Activated CD8-positive, alpha-beta memory T cell treated with anti-CD3 and anti-CD28 coated beads for 48 hours (primary cell): ENCODE results near the gene CALB2.
"Not testable (repeated sequence)": the region's sequence is repeated elsewhere in the genome, so short reads cannot be mapped to it uniquely, and the experiment has no call there.

Experiments used
- DNase-seq, 3 experiments: peaks; one replicate each; pipeline ENCODE4 v3.0.0-alpha.2; 2020; ENCODE audit warnings: low read depth in 2 of 3, low spot score in 2 of 3

The CALB2 gene

DNA sequence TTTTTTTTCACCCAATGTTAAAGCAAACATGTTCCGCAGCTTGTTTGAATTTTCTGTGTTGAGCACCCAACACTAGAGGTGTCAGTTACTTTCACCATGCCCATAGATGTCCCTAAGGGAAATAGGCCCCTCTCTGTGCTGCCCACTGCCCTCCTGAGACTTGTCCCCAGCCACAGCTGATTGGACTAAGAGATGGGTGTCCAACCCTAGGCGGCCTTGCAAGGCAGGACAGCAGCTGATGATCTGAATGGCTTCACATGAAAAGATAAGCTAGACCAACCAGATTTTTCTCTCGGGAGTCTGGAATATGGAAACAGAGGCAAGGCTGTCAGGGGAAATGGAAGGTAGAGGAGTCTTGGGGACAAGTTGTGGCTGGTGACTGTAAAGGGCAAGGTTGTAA, 6.1 kb upstream of the CALB2 start:
- DNase-seq: no peak

DNA sequence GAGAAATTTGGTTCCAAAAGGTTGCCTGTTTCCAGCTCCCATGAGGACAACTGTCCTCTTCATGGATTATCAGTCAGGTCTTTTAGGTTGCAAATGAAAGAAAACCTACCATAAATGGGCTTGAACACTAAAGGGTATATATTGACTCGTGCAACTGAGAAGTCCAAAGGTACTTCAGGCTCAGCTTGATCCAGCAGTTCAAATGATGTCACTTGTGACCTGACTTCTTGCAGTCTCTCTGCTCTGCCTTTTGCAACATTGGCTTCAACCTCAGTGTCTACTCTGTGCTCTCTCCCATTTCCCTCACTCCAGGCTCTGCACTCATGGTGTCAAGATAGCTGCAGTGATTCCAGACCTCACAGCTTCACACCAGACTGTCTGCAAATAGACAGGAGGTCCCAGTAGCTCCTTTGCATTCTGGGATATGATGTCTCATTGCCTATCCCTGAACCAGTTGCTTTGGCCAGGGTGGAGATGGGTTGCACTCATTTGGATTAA, 5.5 kb upstream of the CALB2 start:
- no peak for DNase-seq

DNA sequence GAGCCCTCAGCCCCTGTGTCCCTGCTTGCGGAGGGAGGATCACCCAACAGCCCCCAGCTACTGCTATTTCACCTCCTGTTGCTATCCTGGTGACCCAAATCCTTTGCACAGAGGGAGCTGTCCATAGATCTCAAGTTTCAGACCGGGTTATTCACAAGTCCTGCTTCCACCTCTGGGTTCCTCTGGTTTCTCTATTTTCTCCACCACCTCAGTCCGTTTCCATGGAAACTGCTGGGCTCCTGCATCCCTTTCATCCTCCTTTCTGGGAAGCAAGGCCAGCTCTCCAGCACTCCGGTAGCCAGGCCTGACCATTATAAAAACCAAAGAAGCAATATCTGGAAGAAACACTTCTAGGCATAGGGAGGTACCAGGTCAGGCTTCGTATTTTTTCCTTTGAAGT, 4.8 kb upstream of the CALB2 start:
- no peak for DNase-seq

DNA sequence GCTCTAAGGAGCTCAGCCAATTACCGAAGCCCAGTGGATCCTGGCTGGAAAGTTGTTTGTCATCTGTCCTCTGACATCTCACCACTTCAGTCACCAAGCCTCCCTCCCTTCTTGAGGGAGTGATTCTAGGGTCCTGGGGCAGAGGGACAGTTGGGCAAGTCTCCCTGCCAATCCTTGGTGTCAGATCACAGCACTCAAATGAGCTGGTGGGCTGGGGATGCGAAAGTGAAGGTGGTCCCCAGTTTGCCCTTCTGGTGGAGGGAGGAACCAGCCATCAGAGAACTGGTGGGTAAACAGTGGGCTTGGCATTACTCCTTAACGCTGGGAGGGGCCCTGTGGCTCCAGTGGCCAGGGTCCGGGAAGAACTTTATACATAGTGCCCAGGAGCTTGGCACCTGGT, 4.4 kb upstream of the CALB2 start:
- no peak for DNase-seq

DNA sequence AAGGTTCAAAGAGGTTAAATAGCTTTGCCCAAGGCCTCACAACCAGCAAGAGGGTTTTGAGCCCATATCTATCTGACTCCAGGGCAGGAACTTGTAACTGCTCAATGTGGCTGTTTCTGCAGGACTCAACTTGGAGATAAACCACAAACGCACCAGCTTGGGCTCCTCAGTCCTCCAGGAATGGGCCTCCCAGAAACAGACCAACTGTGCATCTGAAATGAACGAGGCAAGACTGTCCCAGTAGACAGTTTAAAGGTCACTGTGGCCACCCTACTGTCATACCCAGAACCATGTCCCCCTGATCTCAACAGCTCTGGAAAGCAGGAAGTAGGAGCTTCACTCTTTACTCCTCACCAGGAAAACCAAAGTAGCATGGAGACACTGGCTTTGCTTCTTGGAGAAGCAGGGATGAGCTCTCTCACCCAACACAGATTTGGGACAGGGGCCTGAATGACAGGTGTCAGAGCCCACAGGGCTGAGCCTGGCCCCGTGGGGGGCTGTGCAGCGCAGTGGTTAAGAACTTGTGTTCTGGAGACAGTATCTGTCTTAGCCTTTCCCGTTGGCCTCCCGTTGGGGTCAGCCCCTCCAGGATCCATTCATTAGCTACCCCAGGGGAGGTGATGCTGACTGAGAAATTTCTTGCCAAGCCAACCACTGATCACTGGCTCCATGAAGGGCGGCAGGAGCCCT, 2.3 kb upstream of the CALB2 start:
- no peak for DNase-seq

DNA sequence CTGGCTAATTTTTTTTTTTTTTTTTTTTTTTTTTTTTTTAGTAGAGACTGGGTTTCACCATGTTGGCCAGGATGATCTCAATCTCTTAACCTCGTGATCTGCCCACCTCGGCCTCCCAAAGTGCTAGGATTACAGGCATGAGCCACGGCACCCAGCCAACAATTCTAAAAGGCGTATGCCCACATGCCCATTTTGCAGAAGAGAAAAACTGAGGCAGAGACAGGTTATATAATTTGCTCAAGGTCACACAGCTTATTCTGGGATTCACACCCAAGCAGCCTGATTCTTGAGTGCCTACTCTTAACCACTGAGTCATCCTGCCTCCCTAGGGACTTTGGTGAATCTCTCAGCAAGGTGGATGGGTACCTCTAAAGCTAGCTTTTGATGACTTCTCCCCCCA, 1.6 kb upstream of the CALB2 start:
- DNase-seq: not testable (repeated sequence)

DNA sequence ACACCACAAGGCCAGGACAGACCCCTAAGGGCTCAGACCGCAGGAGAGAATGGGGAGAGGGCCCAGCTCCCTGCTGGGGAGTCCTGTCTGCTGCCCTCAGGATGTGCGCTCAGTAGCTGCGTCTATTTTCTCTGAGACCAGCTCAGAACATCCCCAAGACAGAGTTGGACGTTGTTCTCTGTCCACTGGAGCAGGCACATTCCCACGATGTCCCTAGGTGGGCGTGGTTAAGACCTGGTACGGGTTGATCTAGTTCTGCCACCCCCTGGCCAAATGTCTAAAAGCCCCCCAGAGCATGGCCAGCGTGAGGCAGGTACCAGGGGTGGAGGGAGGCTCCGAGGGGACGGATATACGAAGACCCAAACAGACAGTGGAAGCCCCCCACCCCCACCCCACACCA, 842 bp upstream of the CALB2 start:
- DNase-seq: no peak

DNA sequence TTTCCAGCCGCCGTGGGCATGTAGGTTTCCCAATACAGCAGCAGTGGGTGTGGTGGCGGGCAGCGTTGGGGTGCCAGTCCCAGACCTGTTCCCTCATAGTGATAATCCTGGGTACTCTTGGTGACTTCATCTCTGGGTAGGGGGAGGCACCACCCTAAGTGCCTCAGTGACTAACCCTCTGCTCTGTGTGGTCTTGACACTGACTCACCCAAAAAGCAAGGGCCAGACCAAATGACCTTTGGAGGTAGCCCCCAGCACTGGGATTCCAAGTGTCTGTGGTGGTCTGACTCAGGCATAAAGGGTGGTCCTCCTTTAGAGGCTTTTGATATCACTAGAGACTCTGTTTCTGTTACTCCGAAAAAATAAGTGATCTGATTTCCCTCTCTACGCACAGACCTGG, 908 bp downstream of the CALB2 start:
- DNase-seq: no peak

DNA sequence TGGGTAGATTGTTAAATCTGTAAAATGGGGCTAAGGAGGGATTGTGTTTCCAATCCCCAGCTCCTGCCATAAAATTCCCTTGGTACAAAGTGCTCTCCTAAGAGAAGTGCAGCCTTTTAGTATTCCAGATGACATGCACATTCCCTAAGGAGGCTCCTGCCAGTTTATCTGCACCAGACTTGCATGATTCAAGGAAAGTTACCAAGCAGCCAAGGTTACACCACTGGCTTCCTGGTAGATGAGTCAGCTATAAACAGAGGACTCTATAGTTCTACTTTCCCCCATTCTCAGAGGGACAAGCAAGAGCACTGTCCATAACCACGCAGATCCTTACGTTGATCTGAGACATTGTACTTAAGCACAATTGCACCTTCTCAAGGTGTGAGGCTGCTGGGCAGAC, 1.9 kb downstream of the CALB2 start:
- no peak for DNase-seq

DNA sequence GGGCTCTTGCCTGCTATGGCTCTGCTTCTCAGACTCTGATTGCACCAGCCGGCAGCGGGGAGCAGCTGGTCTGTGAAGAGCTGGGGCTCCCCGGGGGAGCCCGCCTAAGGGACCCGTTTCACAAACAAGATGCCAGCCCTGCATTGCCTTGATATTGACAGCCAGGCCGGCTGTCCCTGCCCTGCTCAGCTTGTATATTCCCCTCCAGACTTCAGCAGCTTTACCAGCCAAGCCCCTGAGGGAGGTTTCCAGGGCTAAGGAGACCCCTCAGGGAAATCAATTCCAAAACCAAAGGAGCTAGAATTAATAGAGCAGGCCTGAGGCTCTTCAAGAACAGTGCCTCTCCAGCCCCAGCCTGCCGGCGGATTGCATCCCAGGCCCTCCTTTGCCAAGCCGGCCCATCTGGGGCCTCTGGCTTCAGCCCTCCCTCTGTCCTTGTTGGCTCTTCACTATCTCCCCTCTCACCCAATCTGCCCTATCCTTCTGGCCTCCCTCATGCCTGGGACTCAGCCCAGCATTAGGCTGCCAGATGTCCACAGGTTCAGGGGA, 5.7 kb downstream of the CALB2 start:
- no peak for DNase-seq

DNA sequence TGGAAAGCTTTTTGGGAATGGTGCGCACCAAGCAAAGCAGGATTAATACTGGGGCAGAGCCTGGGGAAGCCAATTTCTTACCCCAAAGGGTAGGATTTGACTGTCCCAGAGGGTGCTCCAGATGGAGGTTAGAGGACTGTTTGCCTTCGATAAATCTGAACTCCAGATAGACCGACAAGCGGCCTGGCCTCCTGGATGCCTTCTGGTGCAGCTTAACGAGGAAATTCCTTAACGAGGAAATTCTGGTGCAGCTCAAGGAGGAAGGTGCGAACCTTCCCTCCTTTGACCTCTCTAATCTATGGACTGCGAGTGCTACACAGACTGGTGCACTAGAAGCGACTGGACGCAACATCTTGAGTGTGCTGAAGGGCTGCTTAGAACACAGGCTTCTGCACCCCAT, 6.5 kb downstream of the CALB2 start:
- DNase-seq: no peak

DNA sequence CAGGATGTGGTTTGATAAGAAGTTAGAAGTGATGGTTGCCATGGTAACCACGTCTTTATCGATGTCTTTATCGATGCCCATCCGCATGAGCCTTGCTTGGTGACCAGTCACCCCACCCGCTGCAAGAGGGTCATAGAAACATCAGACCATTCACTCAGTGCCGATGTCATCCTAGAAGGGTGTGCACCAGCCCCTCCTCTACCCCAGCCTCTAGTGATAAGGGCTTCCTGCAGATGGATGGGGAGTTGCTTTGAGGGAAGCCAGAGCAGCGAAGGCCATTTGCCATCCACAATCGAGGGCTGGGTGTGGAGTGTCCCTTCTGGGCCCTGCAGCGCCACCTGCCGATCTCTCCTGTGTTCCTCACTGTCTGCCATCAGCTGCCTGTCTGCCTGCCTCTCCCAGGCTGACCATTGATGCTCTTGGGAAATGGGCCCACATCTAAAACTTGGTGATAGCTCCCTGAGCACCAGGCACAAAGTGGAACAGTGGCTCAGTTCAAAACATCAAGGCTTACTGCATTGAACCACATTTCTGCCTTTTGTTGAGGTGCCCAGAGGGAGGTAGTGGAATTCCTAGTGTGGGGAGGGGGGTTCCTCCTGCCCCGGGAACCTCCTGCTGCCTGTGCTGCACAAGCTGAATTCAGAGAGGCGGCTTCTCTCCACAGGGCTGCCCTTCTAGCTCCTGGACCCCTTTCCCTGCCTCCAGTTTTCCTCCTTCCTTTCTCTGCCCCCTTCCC, 8.9 kb downstream of the CALB2 start:
- DNase-seq: peak in 1 of 3 experiments; percentile 10

DNA sequence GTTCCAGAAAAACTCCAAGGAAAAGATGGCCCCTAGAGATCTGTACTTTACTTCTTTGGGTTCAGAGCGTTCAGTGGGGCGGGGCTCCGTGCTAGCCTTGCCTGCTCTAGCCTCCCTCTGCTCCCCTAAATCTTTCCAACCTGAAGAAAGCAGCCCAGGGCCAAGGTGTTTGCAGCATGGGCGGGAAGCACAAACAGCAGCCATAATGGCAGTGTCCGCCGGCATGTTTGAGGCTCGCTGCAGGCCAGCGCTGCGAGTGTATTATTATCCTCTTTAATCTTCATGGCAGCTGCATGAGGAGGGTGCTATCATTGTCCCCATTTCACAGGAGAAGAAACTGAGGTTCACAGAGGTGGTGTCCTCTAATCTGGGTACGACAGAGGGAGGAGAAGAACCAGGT, 10.4 kb downstream of the CALB2 start:
- DNase-seq: no peak

DNA sequence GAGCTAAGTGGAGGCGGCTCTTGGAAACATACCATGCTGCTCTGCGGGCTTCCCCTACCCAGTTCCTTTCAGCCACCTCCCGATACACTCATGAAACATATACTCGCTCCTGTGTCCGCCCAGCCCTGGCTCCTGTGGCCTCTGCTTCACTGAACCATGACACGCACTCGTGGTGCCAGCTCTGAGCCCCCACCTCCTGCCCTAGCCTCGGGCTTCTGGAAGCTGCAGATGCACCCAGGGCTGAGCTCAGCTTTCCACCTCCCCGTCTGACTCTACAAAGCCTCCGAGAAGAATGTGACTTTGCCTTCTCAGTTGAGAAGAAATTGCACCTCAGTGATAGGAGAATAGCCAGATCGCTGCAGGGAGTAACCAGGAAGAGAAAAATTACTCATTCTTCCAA, 11.0 kb downstream of the CALB2 start:
- no peak for DNase-seq

DNA sequence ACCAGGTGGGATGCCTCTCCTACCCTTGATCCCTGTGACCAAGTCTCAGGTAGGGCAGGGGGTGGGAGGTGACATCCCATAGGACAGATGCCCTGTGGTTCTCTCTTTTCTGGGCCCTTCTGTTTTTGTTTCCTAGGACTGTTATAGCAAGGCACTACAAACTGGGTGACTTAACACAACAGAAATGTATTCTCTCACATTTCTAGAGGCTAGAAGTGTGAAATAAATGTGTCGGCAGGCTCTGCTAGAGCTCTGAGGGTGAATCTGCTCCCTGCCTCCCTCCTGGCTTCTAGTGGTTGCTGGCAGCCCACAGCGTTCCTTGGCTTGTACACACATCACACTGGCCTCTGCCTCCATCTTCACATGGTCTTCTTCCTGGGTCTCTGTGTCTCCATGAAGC, 12.7 kb downstream of the CALB2 start:
- DNase-seq: no peak

DNA sequence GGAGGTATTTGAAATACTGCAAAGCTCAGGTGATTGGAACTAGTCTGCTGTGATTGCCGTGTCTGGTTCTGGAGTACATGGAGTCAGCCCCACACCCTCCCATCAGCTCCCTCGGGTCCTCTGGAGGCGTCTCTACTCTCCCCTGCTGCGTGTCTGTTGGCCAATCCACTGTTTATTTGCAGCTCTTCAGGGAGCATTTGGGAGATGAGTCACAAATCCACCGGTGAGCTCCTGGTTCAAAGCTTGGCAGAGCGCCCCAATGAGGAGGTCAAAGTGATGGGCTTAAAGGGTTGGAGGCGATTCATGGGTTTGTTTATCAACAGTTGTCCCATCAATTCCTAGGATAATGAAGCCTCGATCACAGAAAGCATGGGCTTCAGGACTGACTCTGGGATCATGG, 14.6 kb downstream of the CALB2 start:
- DNase-seq: no peak

DNA sequence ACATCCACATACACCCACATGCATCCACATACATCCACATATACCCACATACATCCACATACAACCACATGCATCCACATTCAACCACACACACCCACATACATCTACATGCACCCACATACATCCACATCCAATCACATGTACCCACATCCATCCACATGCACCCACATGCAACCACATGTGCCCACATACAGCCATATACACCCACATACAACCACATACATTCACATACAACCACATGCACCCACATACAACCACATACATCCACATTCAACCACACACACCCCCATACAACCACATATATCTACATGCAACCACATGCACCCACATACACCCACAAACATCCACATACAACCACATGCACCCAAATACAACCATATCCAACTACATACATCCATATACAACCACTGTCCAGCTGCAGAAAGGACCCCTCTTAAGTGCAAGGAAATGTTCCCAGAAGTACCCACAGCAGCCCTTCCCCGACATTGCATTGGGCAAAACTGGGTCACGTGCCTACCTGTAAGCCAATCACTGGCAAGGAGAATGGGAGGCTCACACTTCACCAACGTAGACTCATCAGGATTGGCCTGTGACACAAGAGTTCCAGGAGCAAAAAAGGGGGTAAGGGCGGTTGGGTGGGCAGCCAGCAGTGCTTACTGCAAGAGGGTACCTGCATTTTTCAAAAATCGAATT, 18.1 kb downstream of the CALB2 start:
- no peak for DNase-seq

DNA sequence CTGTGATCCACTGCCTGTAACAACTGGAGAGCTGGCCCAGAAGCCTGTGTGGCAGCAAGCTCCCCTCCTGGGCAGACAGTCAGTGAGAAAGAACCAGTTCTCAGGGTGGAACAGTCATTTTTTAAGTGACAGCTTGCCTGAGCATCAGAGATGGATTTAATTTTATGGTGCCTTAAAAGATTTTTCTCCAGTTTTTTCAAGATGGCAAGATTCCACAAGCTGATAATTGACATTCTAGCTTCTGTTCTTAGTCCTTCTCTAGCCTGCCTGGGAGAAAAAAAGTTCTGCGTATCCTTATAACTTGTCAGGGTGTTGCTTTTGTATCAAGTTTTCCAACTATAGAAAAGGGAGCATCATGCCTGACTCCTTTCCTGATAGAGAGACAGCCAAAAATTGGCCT, 21.2 kb downstream of the CALB2 start:
- no peak for DNase-seq

DNA sequence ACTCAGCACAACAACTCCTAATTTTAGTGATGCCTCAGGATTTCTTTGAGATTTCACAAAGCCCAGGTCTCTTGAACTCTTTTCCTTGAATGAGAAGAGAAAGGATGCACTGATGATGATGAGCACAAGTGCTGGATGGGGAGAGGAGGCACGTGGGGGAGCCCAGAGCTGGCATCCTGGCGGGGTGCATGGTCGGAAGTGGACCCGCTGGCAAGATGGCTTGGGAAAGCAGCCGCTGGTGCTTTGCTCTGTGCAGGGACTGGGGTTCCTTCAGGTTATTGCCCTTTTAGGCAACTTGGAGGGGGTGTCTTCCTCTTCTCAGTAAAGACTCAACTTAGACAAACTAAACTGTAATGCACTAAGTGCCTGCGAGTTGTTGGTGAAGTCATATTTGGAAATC, 22.3 kb downstream of the CALB2 start:
- no peak for DNase-seq

DNA sequence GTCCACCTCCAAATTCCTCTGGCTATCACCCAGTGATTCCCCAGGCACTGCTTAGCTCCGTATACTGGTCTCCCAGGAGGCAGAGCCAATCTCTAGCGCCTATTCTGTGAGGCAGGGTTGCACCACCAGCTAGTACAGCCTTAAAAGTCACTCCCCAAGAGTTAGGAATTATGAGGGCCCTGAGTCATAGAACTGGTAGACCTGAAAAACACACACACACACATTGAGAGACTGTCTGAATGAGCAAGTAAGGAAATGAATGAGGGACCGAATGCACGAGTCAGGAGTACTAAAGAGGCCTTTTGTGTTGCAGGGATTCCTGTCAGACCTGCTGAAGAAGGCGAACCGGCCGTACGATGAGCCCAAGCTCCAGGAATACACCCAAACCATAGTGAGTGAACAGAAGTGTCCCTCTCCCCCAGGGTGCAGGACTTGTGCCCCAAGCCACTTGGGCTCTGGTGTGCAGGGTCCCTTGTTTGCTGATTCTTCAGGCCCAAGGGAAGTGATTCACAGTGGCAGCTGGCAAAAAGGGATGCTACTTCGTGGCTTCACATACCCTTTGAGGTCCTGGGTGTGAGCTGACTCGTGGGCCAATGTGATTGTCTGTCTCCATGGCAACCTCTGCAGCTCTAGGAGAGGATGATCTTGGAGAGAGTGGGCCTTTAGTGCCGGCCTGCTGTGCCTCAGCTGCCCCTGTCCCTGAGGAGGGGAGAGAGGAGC, 24.7 kb downstream of the CALB2 start:
- no peak for DNase-seq

DNA sequence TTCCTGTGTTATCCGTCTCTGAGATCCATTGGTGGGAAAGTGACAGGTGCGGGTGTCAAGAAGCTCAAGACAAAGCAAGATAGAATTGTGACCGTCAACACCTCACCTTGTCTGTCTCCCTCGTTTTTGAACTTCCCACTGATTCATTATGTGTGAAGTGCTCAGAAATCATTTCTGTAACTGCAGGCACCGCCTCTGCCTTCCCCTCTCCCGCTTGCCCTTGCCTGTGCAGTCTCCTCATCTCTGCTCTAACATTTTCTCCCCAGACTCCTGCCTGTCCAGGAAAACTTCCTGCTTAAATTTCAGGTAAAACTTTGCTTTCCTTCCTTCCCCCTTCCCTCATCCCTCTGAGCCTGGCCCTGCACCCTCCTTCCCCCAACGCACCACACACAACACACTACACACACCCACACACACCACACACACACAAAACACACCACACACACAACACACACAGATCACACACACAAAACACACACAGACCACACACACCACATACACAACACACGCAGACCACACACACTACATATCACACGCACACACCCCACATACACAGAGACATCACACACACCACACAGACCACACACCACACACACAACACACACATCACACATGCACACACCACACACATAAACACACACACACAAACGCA, 25.7 kb downstream of the CALB2 start:
- no peak for DNase-seq
